Heart left ventricle (tissue), 13 donors: ENCODE data around the gene GNAQ.

Source experiments
- CTCF ChIP-seq, 12 donors: fragments of 200-600 bp; sonication (generic) in 4 of 12; IDR thresholded peaks; one replicate each; pipeline versions ENCODE4 v1.5.0 to v1.8.0; 2018 to 2022; ENCODE audit warnings: antibody characterized with exemption in 12 of 12, mild to moderate bottlenecking in 5 of 12
- POLR2A ChIP-seq, 2 donors: fragments of 450-650 bp; IDR thresholded peaks; one replicate each; pipeline ENCODE4 v1.6.1; 2017; ENCODE audit warnings: antibody characterized with exemption in 2 of 2, mild to moderate bottlenecking in 2 of 2, moderate library complexity in 2 of 2
- donor health status: ischemic (EF 13 %, LVEDD 7.1; RV severe dilation, severe dysfunction).
- donor health status: DM: no; HTN: yes; CAD: no.
- donor health status: DM: no; HTN: no; CAD: no.
- donor health status: ischemic (EF 25% LVEDD 6.9; RV normal size, moderate dysfunction).
- donor health status: ischemic (EF 25% LVEDD 5.7; RV mildly dilated, moderate dysfunction).
- donor health status: ischemic (EF 35%, LVEDD 5.7; RV mildly dilated, moderate dysfunction).
- donor health status: nonischemic (EF 11% LVEDD 7.7; RV severe dilation, severe dysfunction).
- donor health status: DM: yes; HTN: yes; CAD: no.
- donor health status: PGD.
- donor health status: ischemic (EF 29% LVEDD 5.4; RV normal size, mild dysfunction).
- donor health status: nonischemic (EF 23%, LVEDD 6.1; RV moderate dilation, normal function).

- TF ChIP-seq CTCF (IDR thresholded peaks at IDR 0.05) (no peak), POLR2A (IDR thresholded peaks at IDR 0.05) (no peak)
Measured at GRCh38 chr9:77803423-77803822, 228.2 kb downstream of the GNAQ start.
